T-cell (primary cell): ENCODE results near the gene RNF214. TPM values are rescaled to one million over a fixed set of nuclear protein-coding genes. Genes with fewer than 3 reads are reported as not detected.
A peak's percentile ranks its signal among the peaks of the same experiment; 100 is the strongest.

Source experiments
- ATAC-seq, 4 experiments: fragments of 200-7000 bp in 3 of 4; fragments of 150-1000 bp in 1 of 4; cut with Tn5 transposase; replicated peaks in 1 of 4; 1 replicate in 3 of 4; 2 replicates in 1 of 4; pipeline ENCODE4 v1.10.0; 2021; ENCODE audit warnings: moderate library complexity in 3 of 4, mild to moderate bottlenecking in 2 of 4, moderate number of reproducible peaks in 1 of 4
- CTCF ChIA-PET, 2 donors: fragments of 300-600 bp; sonication (Branson Sonifier 250); formaldehyde crosslinking; loops; one replicate each; lab custom pipeline; 2022; ENCODE audit warnings: antibody characterized with exemption in 2 of 2; lab: Charles Lee
- POLR2A ChIA-PET, 2 donors: fragments of 300-600 bp; sonication (Branson Sonifier 250); formaldehyde crosslinking; loops; one replicate each; lab custom pipeline; 2022; ENCODE audit warnings: antibody characterized with exemption in 2 of 2; lab: Charles Lee
- DNase-seq, 35 experiments: peaks; one replicate each; pipeline versions ENCODE4 v3.0.0 to v3.0.0-alpha.2; 2013 to 2023
- H3K27ac ChIP-seq: one replicate; pipeline ENCODE4 v1.5.1; 2013; ENCODE audit warnings: low read length
- H3K27me3 ChIP-seq, 2 experiments: replicated peaks in 1 of 2; 1 replicate in 1 of 2; 2 replicates in 1 of 2; pipeline versions ENCODE4 v1.6.1 to v1.7.0; 2013; ENCODE audit warnings: low read length in 1 of 2, mixed read lengths in 1 of 2; ENCODE audit not compliant: control insufficient read depth in 2 of 2, insufficient read depth in 2 of 2; ENCODE audit errors: extremely low read depth in 1 of 2
- H3K36me3 ChIP-seq, 2 donors: 1 replicate in 1 of 2; 2 replicates in 1 of 2; pipeline versions ENCODE4 v1.6.1 to v1.7.0; 2013; ENCODE audit warnings: low read length in 1 of 2; ENCODE audit not compliant: control insufficient read depth in 2 of 2, insufficient read depth in 1 of 2; ENCODE audit errors: extremely low read depth in 1 of 2
- H3K4me1 ChIP-seq, 2 experiments: 1 replicate in 1 of 2; 2 replicates in 1 of 2; pipeline versions ENCODE4 v1.6.1 to v1.7.0; 2013; ENCODE audit warnings: low read length in 2 of 2, mixed read lengths in 1 of 2; ENCODE audit not compliant: insufficient read depth in 2 of 2, control insufficient read depth in 1 of 2; ENCODE audit errors: extremely low read depth in 1 of 2
- H3K4me3 ChIP-seq, 2 donors: 1 replicate in 1 of 2; 2 replicates in 1 of 2; pipeline versions ENCODE4 v1.5.1 to v1.7.0; 2013; ENCODE audit warnings: mild to moderate bottlenecking in 2 of 2, low read length in 1 of 2, moderate library complexity in 1 of 2; ENCODE audit not compliant: control insufficient read depth in 1 of 2; ENCODE audit errors: extremely low read depth in 1 of 2
- H3K9me3 ChIP-seq: 2 replicates; pipeline ENCODE4 v1.7.0; 2013
- H3K27ac Mint-ChIP-seq, 2 donors: one replicate each; pipeline ENCODE4 v1.8.0; 2020 to 2021; ENCODE audit warnings: mild to moderate bottlenecking in 2 of 2, mixed read lengths in 2 of 2
- H3K27me3 Mint-ChIP-seq, 2 donors: one replicate each; pipeline ENCODE4 v1.8.0; 2021 to 2022; ENCODE audit warnings: mixed read lengths in 2 of 2
- H3K36me3 Mint-ChIP-seq: one replicate; pipeline ENCODE4 v1.8.0; 2021; ENCODE audit warnings: mixed read lengths
- H3K4me1 Mint-ChIP-seq, 3 donors: one replicate each; pipeline ENCODE4 v1.8.0; 2020 to 2022; ENCODE audit warnings: mixed read lengths in 3 of 3, mild to moderate bottlenecking in 1 of 3
- H3K4me3 Mint-ChIP-seq, 3 donors: one replicate each; pipeline ENCODE4 v1.8.0; 2020 to 2022; ENCODE audit warnings: mild to moderate bottlenecking in 3 of 3, mixed read lengths in 3 of 3, moderate library complexity in 3 of 3
- H3K9me3 Mint-ChIP-seq, 3 donors: one replicate each; pipeline ENCODE4 v1.8.0; 2020 to 2022; ENCODE audit warnings: mixed read lengths in 3 of 3
- WGBS: methylation state at CpG from one replicate; pipeline ENCODE4 v1.1.5; 2013; ENCODE audit warnings: missing lambda C conversion rate; ENCODE audit not compliant: insufficient coverage; 5-methylcytosine and 5-hydroxymethylcytosine counted together
- total RNA-seq, 35 experiments: library from RNA in 6 of 35; stranded (reverse) in 6 of 35; fragments of 120-200 nt in 1 of 35; gene quantifications; one replicate each; pipeline versions ENCODE4 v1.2.1 to v1.2.4 and lab custom pipeline; 2013 to 2026

The RNF214 gene
- total RNA-seq, 5 donors from 2014 or later (not counting 1 experiment from before 2014, with no cell fraction given): 21.6 to 31.7 (median 30.5) TPM

- Mint-ChIP-seq H3K4me3 (no peak overlapping the region), H3K27ac (no peak overlapping the region), H3K27me3 (no peaks in the 10 kb centered on the region), H3K9me3 (no peaks in the 10 kb centered on the region), H3K4me1 (peaks cover 0 to 11% (median 7%) of the 10 kb centered on the region in 3 donors), H3K36me3 (peaks cover 20% of the 10 kb centered on the region)
- 98% methylated on average over 25 of the region's 26 CpGs for WGBS
- H3K4me1 ChIP-seq: peaks cover 0 to 8% of the 10 kb centered on the region in 2 experiments
- no peak overlapping the region for H3K4me3 ChIP-seq
- no peaks in the 10 kb centered on the region for H3K27me3 ChIP-seq
- no peak for ATAC-seq
- H3K9me3 ChIP-seq: no peaks in the 10 kb centered on the region
- peaks cover 7 to 35% of the 10 kb centered on the region in 2 donors for H3K36me3 ChIP-seq
- POLR2A ChIA-PET: no interaction called here
- no peak for DNase-seq
- CTCF ChIA-PET: no interaction called here
- H3K27ac ChIP-seq: no peak overlapping the region
These were observed 40.6 kb upstream of the RNF214 start for GRCh38 chr11:117191680-117192400.

GRCh38 chr11:117192401-117192875, 40.0 kb upstream of the RNF214 start:
- 96% methylated on average over 8 of the region's 17 CpGs for WGBS

GRCh38 chr11:117193130-117194020, 39.1 kb upstream of the RNF214 start:
- Histone ChIP-seq H3K4me3 (no peak overlapping the region), H3K9me3 (no peaks in the 10 kb centered on the region), H3K27me3 (no peaks in the 10 kb centered on the region), H3K4me1 (peaks cover 0 to 8% of the 10 kb centered on the region in 2 experiments), H3K36me3 (peaks cover 4 to 23% of the 10 kb centered on the region in 2 donors), H3K27ac (no peak overlapping the region)
- WGBS: 97% methylated on average over 11 of the region's 15 CpGs
- Mint-ChIP-seq H3K4me3 (no peak overlapping the region), H3K4me1 (peaks cover 0 to 11% (median 6%) of the 10 kb centered on the region in 3 donors), H3K27me3 (no peaks in the 10 kb centered on the region), H3K9me3 (no peaks in the 10 kb centered on the region), H3K27ac (peak overlapping the region; percentile 8 to 52), H3K36me3 (peaks cover 18% of the 10 kb centered on the region)
- DNase-seq (no peak), ATAC-seq (no peak)
- CTCF ChIA-PET: no interaction called here
- POLR2A ChIA-PET: no interaction called here

More at GRCh38 chr11:117192401-117192875, 40.0 kb upstream of the RNF214 start:
- H3K27ac ChIP-seq: no peak overlapping the region
- H3K27ac Mint-ChIP-seq: no peak overlapping the region
- no peaks in the 10 kb centered on the region for H3K27me3 ChIP-seq
- peaks cover 16% of the 10 kb centered on the region for H3K36me3 Mint-ChIP-seq
- ATAC-seq (no peak), DNase-seq (no peak)
- CTCF ChIA-PET: no interaction called here
- no peaks in the 10 kb centered on the region for H3K27me3 Mint-ChIP-seq
- H3K9me3 Mint-ChIP-seq: no peaks in the 10 kb centered on the region
- H3K36me3 ChIP-seq: peaks cover 7 to 30% of the 10 kb centered on the region in 2 donors
- H3K4me1 ChIP-seq: peaks cover 0 to 8% of the 10 kb centered on the region in 2 experiments
- no peaks in the 10 kb centered on the region for H3K9me3 ChIP-seq
- peaks cover 0 to 11% (median 6%) of the 10 kb centered on the region in 3 donors for H3K4me1 Mint-ChIP-seq
- no peak overlapping the region for H3K4me3 ChIP-seq
- H3K4me3 Mint-ChIP-seq: no peak overlapping the region
- POLR2A ChIA-PET: no interaction called here

- H3K27ac Mint-ChIP-seq: no peak overlapping the region
- DNase-seq (no peak), ATAC-seq (no peak)
- CTCF ChIA-PET: no interaction called here
- peaks cover 17% of the 10 kb centered on the region for H3K36me3 Mint-ChIP-seq
- no peaks in the 10 kb centered on the region for H3K27me3 ChIP-seq
- peaks cover 0 to 8% of the 10 kb centered on the region in 2 experiments for H3K4me1 ChIP-seq
- no peak overlapping the region for H3K27ac ChIP-seq
- H3K4me3 ChIP-seq: no peak overlapping the region
- WGBS: 95% methylated on average over 4 of the region's 5 CpGs
- H3K36me3 ChIP-seq: peaks cover 4 to 16% of the 10 kb centered on the region in 2 donors
- H3K4me1 Mint-ChIP-seq: peaks cover 0 to 11% (median 6%) of the 10 kb centered on the region in 3 donors
- H3K9me3 ChIP-seq: no peaks in the 10 kb centered on the region
- no peaks in the 10 kb centered on the region for H3K27me3 Mint-ChIP-seq
- no peak overlapping the region for H3K4me3 Mint-ChIP-seq
- POLR2A ChIA-PET: no interaction called here
- H3K9me3 Mint-ChIP-seq: no peaks in the 10 kb centered on the region
These were observed 38.2 kb upstream of the RNF214 start for GRCh38 chr11:117194267-117194666.

- Mint-ChIP-seq H3K36me3 (peaks cover 17% of the 10 kb centered on the region), H3K4me3 (no peak overlapping the region), H3K4me1 (peaks cover 0 to 11% (median 6%) of the 10 kb centered on the region in 3 donors), H3K9me3 (no peaks in the 10 kb centered on the region), H3K27me3 (no peaks in the 10 kb centered on the region), H3K27ac (peak overlapping the region; percentile 73 to 80)
- Histone ChIP-seq H3K27ac (no peak overlapping the region), H3K4me1 (peaks cover 0 to 4% of the 10 kb centered on the region in 2 experiments), H3K27me3 (no peaks in the 10 kb centered on the region), H3K36me3 (peaks cover 4 to 6% of the 10 kb centered on the region in 2 donors), H3K4me3 (no peak overlapping the region), H3K9me3 (no peaks in the 10 kb centered on the region)
- ATAC-seq (no peak), DNase-seq (no peak)
- ChIA-PET CTCF (no interaction called here), POLR2A (interaction anchor here in 1 of 2 donors (0.7 kb wide), 1 partner anchor 15 kb away, joined by 3 read pairs; no protein-coding TSS in a partner anchor)
- WGBS: 93% methylated on average over 4 of the region's 4 CpGs
These were observed 37.2 kb upstream of the RNF214 start for GRCh38 chr11:117195258-117195657.

- Mint-ChIP-seq H3K27ac (peak overlapping the region; percentile 25 to 62), H3K4me1 (peaks cover 0 to 11% (median 6%) of the 10 kb centered on the region in 3 donors)
- CTCF ChIA-PET: no interaction called here
These were observed 36.7 kb upstream of the RNF214 start for GRCh38 chr11:117195761-117196160.

More at GRCh38 chr11:117195761-117196160, 36.7 kb upstream of the RNF214 start:
- Histone ChIP-seq H3K27ac (no peak overlapping the region), H3K36me3 (peaks cover 4 to 6% of the 10 kb centered on the region in 2 donors), H3K27me3 (no peaks in the 10 kb centered on the region), H3K4me3 (no peak overlapping the region), H3K4me1 (peaks cover 0 to 4% of the 10 kb centered on the region in 2 experiments), H3K9me3 (no peaks in the 10 kb centered on the region)
- no peak overlapping the region for H3K4me3 Mint-ChIP-seq
- ATAC-seq: peak in 1 of 4 experiments; percentile 6
- H3K27me3 Mint-ChIP-seq: no peaks in the 10 kb centered on the region
- POLR2A ChIA-PET: interaction anchor here in 1 of 2 donors (0.7 kb wide), 1 partner anchor 16 kb away, joined by 3 read pairs; no protein-coding TSS in a partner anchor
- WGBS: 77% methylated on average over 19 of the region's 19 CpGs
- no peak for DNase-seq
- H3K9me3 Mint-ChIP-seq: no peaks in the 10 kb centered on the region
- peaks cover 15% of the 10 kb centered on the region for H3K36me3 Mint-ChIP-seq
